LoVo (cell line): ENCODE measurements around the gene STYXL2.

Experiments used
- DNase-seq: peaks from one replicate; pipeline ENCODE4 v3.0.0-alpha.2; 2016; ENCODE audit warnings: low spot score

The STYXL2 gene

DNA sequence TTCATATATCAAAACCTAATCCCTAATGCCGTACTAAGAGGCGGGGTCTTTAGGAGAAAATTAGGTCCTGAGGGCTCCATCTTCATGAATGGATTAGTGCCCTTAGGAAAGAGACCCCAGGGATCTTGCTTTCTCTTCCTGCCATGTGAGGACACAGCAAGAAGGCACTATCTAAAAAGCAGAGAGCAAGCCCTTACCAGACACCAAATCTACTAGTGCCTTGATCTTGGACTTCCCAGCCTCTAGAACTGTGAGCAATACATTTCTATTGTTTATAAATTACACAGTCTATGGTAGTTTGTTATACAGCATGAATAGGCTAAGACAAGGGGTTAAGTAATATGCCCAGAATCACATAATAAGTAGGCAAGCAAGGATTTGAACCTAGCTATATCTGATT, 42.9 kb downstream of the STYXL2 start:
- DNase-seq = no peak

DNA sequence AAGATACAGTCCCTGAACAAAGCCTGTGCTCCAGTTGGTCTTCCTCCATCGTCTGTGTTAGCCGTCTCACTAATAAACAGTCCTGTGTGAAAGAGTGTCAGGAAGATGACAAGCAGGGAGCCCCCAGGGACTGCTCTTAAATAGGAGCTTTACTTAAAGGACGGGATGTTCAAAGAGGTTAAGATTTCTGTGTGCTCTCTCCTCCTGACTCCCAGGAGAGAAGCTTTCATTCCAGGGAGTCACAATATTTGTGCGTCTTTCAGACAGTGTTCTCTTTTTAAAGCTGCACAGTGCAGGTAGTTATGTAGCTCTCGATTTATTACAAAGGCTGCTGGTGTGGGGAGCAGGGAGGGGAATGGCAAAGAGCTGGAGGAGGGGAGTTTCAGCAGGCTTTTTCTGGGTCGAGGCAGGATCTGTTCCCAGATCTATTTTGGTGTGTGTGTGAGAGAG, 43.5 kb downstream of the STYXL2 start:
- DNase-seq = no peak

DNA sequence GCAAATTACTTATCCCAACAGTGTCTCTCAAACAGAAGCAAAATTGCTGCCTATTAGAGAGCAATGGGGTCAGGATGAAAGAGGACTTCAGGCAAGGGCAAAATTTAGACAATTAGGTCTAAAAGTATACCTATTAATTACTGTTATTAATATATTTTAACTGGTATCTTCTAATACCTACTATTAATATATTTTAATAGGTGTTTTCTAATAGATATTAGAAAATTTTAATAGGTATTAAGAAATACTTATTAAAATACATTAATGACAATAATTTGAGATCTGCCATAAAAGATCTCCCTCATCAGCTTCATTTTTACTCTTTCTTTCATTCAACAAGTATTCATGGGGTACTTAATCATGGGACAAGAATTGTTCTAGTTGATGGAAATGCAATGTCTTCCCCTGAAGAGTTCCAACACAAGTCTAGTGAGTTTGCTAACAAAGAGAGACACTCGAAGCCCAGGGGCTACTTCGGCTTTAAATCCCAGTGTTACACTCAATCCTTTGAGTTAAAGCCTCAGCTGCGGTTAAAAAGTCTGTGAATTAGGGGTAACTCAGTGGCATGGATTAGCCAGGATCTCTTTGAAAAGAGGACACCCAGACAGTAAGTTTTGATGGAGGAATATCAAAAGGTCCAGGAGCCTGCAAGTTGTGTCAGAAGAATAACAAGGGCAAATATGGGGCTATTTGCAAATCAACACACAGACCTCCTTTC, 44.1 kb downstream of the STYXL2 start:
- DNase-seq = no peak

DNA sequence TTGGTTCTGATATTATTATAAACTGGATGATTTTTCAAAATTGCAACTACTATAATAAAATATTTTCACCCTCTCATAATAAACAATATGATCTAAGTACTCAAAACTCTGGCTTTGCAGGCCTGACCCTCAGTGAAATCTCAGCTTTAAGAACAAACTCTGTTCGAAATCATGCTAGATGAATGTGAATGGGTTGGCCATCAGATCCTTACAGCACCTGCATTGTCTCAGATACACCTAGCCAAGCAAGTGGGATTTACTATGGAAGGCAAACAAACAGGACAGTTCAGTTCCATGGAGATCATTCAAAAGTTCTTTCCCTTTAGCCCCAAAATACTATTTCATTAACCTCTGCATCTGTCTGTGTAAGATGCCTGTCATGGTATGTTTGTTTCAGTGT, 44.8 kb downstream of the STYXL2 start:
- no peak for DNase-seq

DNA sequence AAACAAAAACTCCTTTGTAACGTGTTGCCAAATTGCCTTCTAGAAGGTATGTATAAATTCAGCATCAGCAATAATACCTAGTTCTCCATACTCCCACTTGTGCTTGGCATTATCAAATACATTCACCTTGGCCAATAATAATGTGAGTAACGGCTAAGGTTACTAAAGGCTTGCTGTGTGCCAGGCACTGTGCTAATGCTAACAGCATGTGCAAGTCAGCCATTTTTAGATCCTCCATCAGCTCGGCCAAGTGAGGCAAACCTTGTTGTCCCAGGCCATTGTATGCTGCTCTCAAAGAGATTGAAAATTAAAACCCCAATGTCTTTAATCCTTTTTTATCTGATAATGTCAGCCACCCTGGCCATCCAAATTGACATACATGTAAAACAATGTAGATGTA, 48.1 kb downstream of the STYXL2 start:
- no peak for DNase-seq
